SK-N-MC (cell line): Measurements from ENCODE around the gene LRBA.

Experiments
- EZH2 ChIP-seq: fragments of 200-600 bp; sonication (generic); IDR thresholded peaks from one replicate; pipeline ENCODE4 v1.6.1; 2017; ENCODE audit warnings: antibody characterized with exemption
- POLR2AphosphoS5 ChIP-seq: IDR thresholded peaks from 2 replicates; pipeline ENCODE4 v1.6.1; 2012; ENCODE audit warnings: mild to moderate bottlenecking, low read depth, low read length, borderline replicate concordance

GRCh38 chr4:150784939-150785338 is 230.1 kb downstream of the LRBA start:
- TF ChIP-seq POLR2AphosphoS5: no peak
- no peak for TF ChIP-seq EZH2
